ENCODE results near the gene BLM.

GRCh38 chr15:90705212-90705611 lies 11.9 kb upstream of the BLM start:
- TF ChIP-seq CTCF (conservative IDR thresholded peaks at IDR 0.05; ENCODE audit: low read depth, low read length): no peak
- TF ChIP-seq MXI1 (IDR thresholded peaks at IDR 0.05; ENCODE audit: borderline replicate concordance, low read depth, low read length): no peak
- TF ChIP-seq POLR2A (IDR thresholded peaks at IDR 0.05; ENCODE audit: low read depth, low read length): no peak
- no peak for TF ChIP-seq ELK1 (IDR thresholded peaks at IDR 0.05; ENCODE audit: borderline replicate concordance, low read depth, low read length)
- no peak for TF ChIP-seq CEBPB (IDR thresholded peaks at IDR 0.05; ENCODE audit: low read depth, low read length)
- no peak for TF ChIP-seq RFX5 (IDR thresholded peaks at IDR 0.05; ENCODE audit: low read depth, low read length)
- TF ChIP-seq RAD21 (IDR thresholded peaks at IDR 0.05; ENCODE audit: low read length): no peak
- no peak for TF ChIP-seq FOS (IDR thresholded peaks at IDR 0.05; ENCODE audit: low read depth, low read length)
